ENCODE data around the gene CCR2.
"Not testable (repeated sequence)": the region's sequence is repeated elsewhere in the genome, so short reads cannot be mapped to it uniquely, and the experiment has no call there.

CCR2 gene

GRCh38 chr3:46395766-46396530 lies 42.0 kb downstream of the CCR2 start:
- no peak for DNase-seq
- TF ChIP-seq GATA1 (IDR thresholded peaks at IDR 0.05; ENCODE audit: low read depth, low read length), result no peak
- TF ChIP-seq POLR2A (IDR thresholded peaks at IDR 0.05; ENCODE audit: low read length), result peak; percentile 24

DNA sequence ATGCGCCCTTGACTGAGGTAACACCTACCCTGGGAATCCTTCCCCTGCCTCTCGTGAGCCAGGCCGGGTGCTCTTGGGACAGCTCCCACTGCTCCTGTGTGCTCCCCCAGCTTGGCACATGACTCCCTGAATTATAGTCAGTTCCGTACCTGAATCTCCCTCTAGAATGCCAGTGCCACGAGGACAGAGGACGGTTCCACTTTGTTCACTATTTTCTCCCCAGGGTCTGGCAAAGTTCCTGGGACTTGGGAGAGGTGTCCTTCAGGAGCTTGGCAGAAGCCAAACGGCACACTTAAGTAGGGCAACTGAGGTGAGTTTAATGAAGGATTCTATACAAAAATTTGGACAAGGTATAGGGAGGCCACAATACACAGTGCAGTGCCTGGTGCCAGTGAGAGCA lies 43.2 kb downstream of the CCR2 start:
- TF ChIP-seq GATA1 (IDR thresholded peaks at IDR 0.05; ENCODE audit: low read depth, low read length) (no peak), POLR2A (IDR thresholded peaks at IDR 0.05; ENCODE audit: low read length) (no peak)
- DNase-seq, result no peak

- DNase-seq, result no peak
- no peak for TF ChIP-seq POLR2A (IDR thresholded peaks at IDR 0.05; ENCODE audit: low read length)
- no peak for TF ChIP-seq GATA1 (IDR thresholded peaks at IDR 0.05; ENCODE audit: low read depth, low read length)
These were observed 44.5 kb downstream of the CCR2 start for GRCh38 chr3:46398186-46398955.

- TF ChIP-seq GATA1 (IDR thresholded peaks at IDR 0.05; ENCODE audit: low read depth, low read length) (no peak), POLR2A (IDR thresholded peaks at IDR 0.05; ENCODE audit: low read length) (no peak)
- no peak for DNase-seq
These were observed 45.2 kb downstream of the CCR2 start for GRCh38 chr3:46399098-46399497.

DNA sequence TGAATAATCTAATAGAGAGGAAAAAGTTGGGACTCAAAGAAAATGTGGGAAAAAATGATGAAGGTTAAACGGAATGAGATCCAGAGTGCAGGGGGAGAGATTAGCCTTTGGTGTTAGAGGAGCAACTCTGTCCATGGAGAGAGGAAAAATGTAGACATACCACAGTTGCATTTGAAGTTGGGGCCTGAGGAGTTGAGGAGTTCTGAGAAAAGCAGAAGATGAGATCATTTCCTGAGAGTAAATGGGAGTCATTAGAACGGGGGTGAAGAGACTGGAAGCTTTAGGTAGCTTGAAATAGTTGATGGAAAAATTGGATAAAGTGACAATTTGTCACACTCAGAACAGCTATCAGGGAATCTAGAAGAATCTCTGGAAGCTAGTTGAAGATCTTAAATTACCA lies 45.6 kb downstream of the CCR2 start:
- peak in 1 of 2 experiments; percentile 29 for DNase-seq

GRCh38 chr3:46400000-46400734 lies 46.3 kb downstream of the CCR2 start:
- peak; percentile 73 to 76 for DNase-seq
- peak; percentile 33 for TF ChIP-seq POLR2A (IDR thresholded peaks at IDR 0.05; ENCODE audit: low read length)
- TF ChIP-seq GATA1 (IDR thresholded peaks at IDR 0.05; ENCODE audit: low read depth, low read length), result no peak

More for the DNA sequence above, 45.6 kb downstream of the CCR2 start:
- TF ChIP-seq GATA1 (IDR thresholded peaks at IDR 0.05; ENCODE audit: low read depth, low read length) (no peak), POLR2A (IDR thresholded peaks at IDR 0.05; ENCODE audit: low read length) (no peak)

DNA sequence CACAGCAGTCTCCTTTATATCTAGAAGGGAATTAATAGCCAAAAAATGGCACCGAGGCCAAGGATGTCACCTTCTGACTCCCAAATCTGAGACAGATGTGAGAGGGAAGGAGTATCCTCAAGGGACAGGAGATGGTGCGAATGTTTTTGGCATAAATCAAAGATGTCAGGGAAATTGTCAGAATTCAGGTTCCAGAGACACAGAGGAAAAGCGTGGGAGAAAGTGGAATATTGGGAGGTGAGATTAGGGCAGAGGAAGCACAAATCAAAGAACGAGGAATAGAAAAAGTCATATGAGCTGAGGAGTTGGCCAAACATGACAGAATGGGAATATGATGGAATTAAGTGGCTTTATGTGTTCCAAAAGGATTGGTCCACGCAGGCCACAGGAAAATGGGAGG lies 46.9 kb downstream of the CCR2 start:
- no peak for TF ChIP-seq POLR2A (IDR thresholded peaks at IDR 0.05; ENCODE audit: low read length)
- no peak for TF ChIP-seq GATA1 (IDR thresholded peaks at IDR 0.05; ENCODE audit: low read depth, low read length)
- no peak for DNase-seq

DNA sequence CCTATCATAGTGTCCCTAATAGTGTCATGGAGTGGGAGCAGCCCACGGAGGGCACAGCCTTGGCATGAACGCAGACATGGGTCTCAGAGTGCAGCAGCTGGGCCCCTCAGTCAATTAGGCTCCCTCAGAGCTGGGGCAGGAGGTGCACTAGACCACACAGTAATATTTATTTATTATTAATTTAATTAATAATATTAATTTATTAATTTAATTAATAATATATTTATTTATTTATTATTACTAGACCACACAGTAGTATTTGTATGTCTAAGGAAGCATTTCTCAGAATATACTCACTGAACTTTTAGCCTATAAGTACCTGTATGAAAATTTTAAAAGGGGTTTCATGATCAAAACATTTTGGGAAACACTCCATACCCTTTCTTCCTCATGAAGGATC lies 47.7 kb downstream of the CCR2 start:
- no peak for TF ChIP-seq GATA1 (IDR thresholded peaks at IDR 0.05; ENCODE audit: low read depth, low read length)
- TF ChIP-seq POLR2A (IDR thresholded peaks at IDR 0.05; ENCODE audit: low read length), result no peak
- no peak for DNase-seq

DNA sequence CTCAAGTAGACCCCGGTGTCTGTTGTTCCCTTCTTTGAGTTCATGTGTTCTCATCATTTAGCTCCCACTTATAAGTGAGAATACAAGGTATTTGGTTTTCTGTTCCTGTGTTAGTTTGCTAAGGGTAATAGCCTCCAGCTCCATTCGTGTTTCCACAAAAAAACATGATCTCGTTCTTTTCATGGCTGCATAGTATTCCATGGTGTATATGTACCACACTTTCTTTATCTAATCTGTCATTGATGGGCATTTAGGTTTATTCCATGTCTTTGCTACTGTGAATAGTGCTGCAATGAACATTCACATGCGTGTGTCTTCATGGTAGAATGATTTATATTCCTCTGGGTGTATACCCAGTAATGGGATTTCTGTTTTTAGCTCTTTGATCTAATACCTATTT lies 49.0 kb downstream of the CCR2 start:
- DNase-seq, result not testable (repeated sequence)

GRCh38 chr3:46405301-46406019 lies 51.5 kb downstream of the CCR2 start:
- DNase-seq, result no peak

GRCh38 chr3:46406443-46406787 lies 52.5 kb downstream of the CCR2 start:
- no peak for TF ChIP-seq POLR2A (IDR thresholded peaks at IDR 0.05; ENCODE audit: low read length)
- TF ChIP-seq GATA1 (IDR thresholded peaks at IDR 0.05; ENCODE audit: low read depth, low read length), result no peak

More at GRCh38 chr3:46405301-46406019, 51.5 kb downstream of the CCR2 start:
- no peak for TF ChIP-seq POLR2A (IDR thresholded peaks at IDR 0.05; ENCODE audit: low read length)
- no peak for TF ChIP-seq GATA1 (IDR thresholded peaks at IDR 0.05; ENCODE audit: low read depth, low read length)

GRCh38 chr3:46406788-46407611 lies 53.1 kb downstream of the CCR2 start, which contains the start of the genes CCR5AS and CCRL2:
Gene CCR5AS, minus strand, starts transcription at chr3:46407066.
Gene CCRL2, plus strand, starts transcription at chr3:46407259. Its CDS starts 821 bp downstream, at chr3:46408080.
- peak; percentile 96 to 98 for DNase-seq
- TF ChIP-seq POLR2A (IDR thresholded peaks at IDR 0.05; ENCODE audit: low read length), result peak; percentile 91
- TF ChIP-seq GATA1 (IDR thresholded peaks at IDR 0.05; ENCODE audit: low read depth, low read length), result peak; percentile 24

More at GRCh38 chr3:46406443-46406787, 52.5 kb downstream of the CCR2 start:
- peak in 1 of 2 experiments; percentile 67 for DNase-seq

GRCh38 chr3:46407970-46408369 lies 54.1 kb downstream of the CCR2 start:
- no peak for TF ChIP-seq GATA1 (IDR thresholded peaks at IDR 0.05; ENCODE audit: low read depth, low read length)
- DNase-seq, result peak; percentile 28 to 65
